Esophagus muscularis mucosa (tissue), 3 donors: ENCODE results near the gene MAPK8.

Source experiments
- CTCF ChIP-seq, 3 experiments: fragments of 200-600 bp in 2 of 3; fragments of 450-650 bp in 1 of 3; sonication (generic) in 2 of 3; IDR thresholded peaks; one replicate each; pipeline ENCODE4 v1.5.1; 2017 to 2019; ENCODE audit warnings: antibody characterized with exemption in 3 of 3, mild to moderate bottlenecking in 2 of 3, moderate library complexity in 1 of 3
- POLR2A ChIP-seq: fragments of 450-650 bp; IDR thresholded peaks from one replicate; pipeline ENCODE4 v1.6.1; 2017; ENCODE audit warnings: antibody characterized with exemption, moderate library complexity, mild to moderate bottlenecking, low read depth

DNA sequence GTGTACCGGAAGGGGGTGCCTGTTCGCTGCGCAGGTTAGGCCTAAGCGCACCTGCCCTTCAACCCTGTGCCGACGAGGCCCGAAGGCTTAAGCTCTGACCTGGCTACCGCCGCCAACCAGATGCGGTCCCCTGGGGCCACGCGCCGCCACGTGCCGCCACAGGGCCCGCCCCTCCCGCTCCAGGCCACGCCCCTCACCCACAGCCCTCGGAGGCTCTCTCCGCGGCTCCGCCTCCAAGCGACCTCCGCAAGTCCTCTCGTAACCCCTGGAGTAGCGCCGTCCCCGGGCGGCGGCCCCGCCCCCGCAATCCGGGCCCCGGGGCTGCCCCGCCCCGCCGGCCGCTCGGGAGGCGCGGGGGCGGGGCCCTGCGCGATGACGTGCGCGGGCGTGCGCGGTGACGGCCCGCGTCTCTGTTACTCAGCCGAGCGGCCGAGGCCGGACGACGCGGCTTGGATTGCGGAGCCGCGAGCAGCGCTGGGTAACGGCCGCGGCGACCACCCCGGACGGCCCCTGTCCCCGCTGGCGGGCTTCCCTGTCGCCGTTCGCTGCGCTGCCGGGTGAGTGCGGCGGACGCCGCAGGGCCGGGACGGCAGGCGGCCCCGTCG, at the start of gene MAPK8:
- TF ChIP-seq CTCF (IDR thresholded peaks at IDR 0.05) (no peak), POLR2A (peak; percentile 90)
